ENCODE measurements around the gene EHD3.

EHD3 gene

GRCh38 chr2:31233741-31234682 is at the start of gene EHD3:
Gene EHD3, plus strand, starts transcription at chr2:31234152. Its CDS starts 470 bp downstream, at chr2:31234622.
- DNase-seq, result peak; percentile 93

GRCh38 chr2:31187166-31187565 is 46.8 kb upstream of the EHD3 start:
- DNase-seq, result no peak

DNA sequence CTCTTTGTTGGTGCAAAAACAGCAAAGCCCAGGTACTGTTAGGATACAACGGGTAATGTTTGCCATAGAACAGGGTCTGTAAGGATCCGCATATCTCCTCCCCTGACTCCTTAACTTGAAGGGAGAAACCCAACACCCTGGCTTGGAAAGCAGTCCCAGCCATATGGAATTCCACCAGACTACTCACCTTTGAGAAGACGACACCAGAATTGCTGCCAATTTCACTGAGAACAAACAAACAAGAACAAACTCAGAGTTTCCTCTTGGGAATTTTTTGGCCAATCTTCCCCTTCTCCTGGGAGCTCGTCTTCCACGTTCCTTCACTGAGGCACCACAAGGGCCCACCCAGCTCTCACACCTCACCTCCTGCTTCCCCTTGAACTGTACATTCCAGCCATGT is 45.8 kb upstream of the EHD3 start:
- no peak for DNase-seq

DNA sequence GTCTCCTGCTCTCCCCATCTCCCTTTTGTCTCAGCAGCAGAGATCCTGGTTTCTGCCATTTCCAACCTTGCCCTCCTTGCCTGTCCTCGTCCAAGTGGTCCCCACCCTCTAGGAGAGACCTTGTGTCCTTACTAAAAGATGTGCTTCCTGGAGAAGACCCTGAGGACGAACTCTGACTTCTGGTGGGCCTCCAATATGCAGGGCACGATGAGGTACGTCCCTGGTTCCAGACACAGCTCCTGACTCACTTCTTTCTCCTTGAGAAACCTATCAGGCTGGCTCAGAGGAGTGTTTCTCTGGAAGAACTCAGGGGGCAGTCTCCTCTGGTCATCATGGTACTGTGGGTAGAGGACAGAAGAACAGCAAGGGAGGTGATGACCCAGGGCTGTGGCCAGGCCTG is 44.8 kb upstream of the EHD3 start:
- DNase-seq, result no peak

DNA sequence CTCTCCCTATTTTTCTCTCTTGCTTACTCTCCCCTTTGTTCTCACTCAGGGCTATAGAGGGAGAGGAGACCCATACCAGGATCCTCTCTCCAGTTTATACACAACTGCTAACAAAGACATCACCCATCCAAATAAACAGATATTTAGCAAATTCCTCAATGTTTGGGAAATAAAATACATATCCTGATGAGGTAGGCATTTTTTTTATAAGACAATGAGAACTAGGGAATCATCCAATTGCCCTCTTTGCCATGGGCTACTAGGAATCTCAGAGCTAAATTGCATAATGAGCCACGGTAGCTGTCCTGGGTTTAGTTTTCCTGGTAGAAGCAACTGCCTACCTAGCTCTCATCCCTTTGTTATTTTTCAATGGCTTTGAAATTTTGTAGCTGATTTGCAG is 43.8 kb upstream of the EHD3 start:
- DNase-seq, result no peak

DNA sequence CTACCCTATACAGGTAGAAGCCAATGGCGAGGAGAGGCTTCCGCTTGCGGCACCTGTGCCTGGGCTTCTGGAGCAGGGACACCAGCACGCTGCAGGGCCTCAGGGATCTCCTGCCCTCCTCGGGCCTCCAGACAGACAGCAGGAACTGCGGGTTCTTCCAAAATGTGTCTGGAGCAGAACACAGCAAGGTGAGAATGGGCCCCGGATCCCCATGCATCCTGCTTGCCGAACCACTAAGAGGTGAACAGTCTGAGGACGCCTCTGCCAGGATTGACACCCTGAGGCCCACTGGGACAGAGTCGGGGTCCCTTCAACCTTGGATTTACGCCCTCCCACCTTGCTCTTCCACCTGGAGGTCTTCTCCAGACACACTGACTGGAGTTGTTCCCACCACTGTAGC is 42.0 kb upstream of the EHD3 start:
- DNase-seq, result no peak

- DNase-seq, result no peak
These were observed 41.6 kb upstream of the EHD3 start for GRCh38 chr2:31192396-31192795.

- DNase-seq, result no peak
These were observed 41.0 kb upstream of the EHD3 start for GRCh38 chr2:31192851-31193392.

GRCh38 chr2:31193806-31194205 is 40.1 kb upstream of the EHD3 start:
- DNase-seq, result no peak

DNA sequence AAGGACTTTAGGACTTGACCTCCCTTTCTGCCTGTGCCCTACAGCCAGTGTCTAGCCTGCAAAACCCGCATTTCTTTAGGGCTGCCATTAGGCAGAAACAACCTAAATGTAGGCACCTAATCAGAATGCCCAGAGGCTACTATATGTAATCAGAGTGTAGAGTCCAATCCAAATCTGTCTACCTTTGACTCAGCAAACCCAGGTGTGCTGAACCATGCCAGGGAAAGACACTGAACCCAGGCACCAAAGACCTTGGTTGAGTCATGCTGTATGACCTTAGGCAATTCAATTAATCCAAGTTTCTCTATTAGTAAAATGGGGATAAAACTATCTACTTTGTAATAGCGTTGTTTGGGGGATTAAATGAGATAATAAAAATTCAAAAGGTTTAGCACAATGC is 37.3 kb upstream of the EHD3 start:
- DNase-seq, result no peak

DNA sequence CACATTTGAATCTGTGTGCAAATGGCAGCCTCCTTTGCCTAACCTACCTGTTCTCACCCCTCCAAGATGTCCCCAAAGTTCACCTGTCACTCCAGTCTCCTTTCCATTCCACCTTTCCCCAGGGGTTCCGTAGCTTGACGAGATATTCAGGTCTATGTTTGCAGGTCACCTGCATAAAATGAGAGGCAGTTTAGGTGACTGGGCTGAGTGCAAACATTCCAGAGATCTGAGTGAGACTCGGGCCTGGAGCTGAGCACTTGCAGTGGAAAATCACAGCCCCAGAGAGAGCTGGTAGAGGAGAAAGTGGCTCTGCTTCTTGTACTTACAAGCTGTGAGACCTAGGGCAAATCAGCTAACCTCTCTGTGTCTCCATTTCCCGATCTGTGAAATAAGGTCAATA is 36.8 kb upstream of the EHD3 start:
- DNase-seq, result no peak

- DNase-seq, result no peak
These were observed 36.3 kb upstream of the EHD3 start for GRCh38 chr2:31197669-31198068.

- no peak for DNase-seq
These were observed 34.7 kb upstream of the EHD3 start for GRCh38 chr2:31199206-31199605.

DNA sequence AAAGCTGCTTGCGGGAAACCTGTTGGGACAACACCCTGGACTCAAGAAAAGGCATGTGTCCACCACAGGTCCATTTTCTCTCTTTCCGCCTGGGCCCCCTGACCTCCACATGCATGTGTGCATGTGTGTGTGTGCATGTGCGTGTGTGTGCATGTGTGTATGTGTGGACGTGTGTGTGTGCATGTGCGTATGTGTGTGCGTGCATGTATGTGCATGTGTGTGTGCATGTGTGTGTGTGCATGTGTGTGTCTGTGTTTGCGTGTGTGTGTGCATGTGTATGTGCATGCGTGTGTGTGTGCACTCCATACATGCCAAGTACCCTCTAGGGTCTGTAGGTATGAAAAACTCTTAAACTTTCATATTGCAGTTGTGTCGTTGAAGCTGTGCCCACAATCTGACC is 33.0 kb upstream of the EHD3 start:
- no peak for DNase-seq

DNA sequence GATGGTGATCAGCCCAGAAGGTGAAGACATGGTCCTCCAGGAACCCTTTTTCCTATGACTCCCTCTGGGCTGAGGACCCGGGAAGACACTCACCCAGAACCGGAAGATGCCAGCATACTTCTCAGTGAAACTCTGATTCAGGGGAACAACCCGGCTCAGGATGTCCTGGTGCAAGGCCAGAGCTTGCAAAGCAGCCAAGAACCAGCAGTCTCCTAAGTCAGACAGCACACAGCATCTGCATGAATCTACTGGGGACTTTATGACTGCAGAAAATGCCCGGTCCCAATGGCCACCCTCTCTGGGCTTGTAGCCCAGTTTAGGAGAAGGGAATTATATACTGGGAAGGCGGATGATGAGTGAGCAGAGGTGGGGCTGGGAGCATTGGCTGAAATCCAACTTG is 31.9 kb upstream of the EHD3 start:
- no peak for DNase-seq

GRCh38 chr2:31202833-31203232 is 31.1 kb upstream of the EHD3 start:
- DNase-seq, result no peak

GRCh38 chr2:31203916-31204315 is 30.0 kb upstream of the EHD3 start:
- DNase-seq, result no peak

GRCh38 chr2:31204783-31205182 is 29.2 kb upstream of the EHD3 start:
- DNase-seq, result no peak

- no peak for DNase-seq
These were observed 28.8 kb upstream of the EHD3 start for GRCh38 chr2:31205186-31205585.

- no peak for DNase-seq
These were observed 28.3 kb upstream of the EHD3 start for GRCh38 chr2:31205613-31206012.

DNA sequence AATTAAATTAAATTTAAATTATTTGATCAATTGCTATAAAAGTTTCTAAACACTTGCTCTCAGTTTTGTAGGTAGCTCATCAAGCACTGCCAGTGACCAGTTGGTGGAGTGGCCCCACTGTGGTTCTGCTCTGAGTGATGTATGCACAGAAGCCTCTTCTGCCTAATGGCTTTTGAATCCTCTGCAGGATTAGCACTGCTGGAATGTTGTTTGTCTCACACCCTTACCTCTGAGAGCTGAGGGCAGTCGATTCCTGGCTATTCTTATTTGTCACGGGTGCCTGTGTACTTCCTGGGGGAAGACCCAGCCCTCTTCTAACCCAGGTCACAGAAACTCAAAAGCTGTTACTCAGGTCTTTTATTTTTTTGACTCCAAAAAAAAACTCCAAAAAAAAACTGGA is 26.2 kb upstream of the EHD3 start:
- no peak for DNase-seq

GRCh38 chr2:31208240-31208639 is 25.7 kb upstream of the EHD3 start:
- no peak for DNase-seq

- no peak for DNase-seq
These were observed 21.0 kb upstream of the EHD3 start for GRCh38 chr2:31212659-31213600.
